ENCODE data around the gene TUFT1. TPM values are rescaled to one million over a fixed set of nuclear protein-coding genes. Genes with fewer than 3 reads are reported as not detected.

Gene TUFT1
- total and polyA plus RNA-seq, 2 of the 8 experiments (the other 6 are each of a cell fraction or from before 2014, with no cell fraction given) = 7.3 to 10.4 TPM

- TF ChIP-seq CTBP2 (IDR thresholded peaks at IDR 0.05; ENCODE audit: borderline replicate concordance, insufficient read depth, insufficient read length, low read length) = no peak
- TF ChIP-seq SP4 (IDR thresholded peaks at IDR 0.05; ENCODE audit: low read length) = no peak
- no peak for TF ChIP-seq SIRT6 (IDR thresholded peaks at IDR 0.05; ENCODE audit: low read length)
- TF ChIP-seq EGR1 (IDR thresholded peaks at IDR 0.05; ENCODE audit: borderline replicate concordance, low read depth, low read length) = no peak
- TF ChIP-seq KDM1A (IDR thresholded peaks at IDR 0.05; ENCODE audit: borderline replicate concordance, low read length) = no peak
- peak; percentile 59 for TF ChIP-seq CREB1 (IDR thresholded peaks at IDR 0.05)
- no peak for TF ChIP-seq CHD7 (IDR thresholded peaks at IDR 0.05; ENCODE audit: insufficient replicate concordance, low read length)
- no peak for TF ChIP-seq YY1 (IDR thresholded peaks at IDR 0.05; ENCODE audit: low read depth, low read length)
Measured at GRCh38 chr1:151547119-151547899, 7.2 kb downstream of the TUFT1 start (continued).
